HCT116 (cell line): Measurements from ENCODE around the gene CCDC40. TPM values are rescaled to one million over a fixed set of nuclear protein-coding genes. Genes with fewer than 3 reads are reported as not detected.

Experiments
- ATAC-seq: fragments of 200-7000 bp; cut with Tn5 transposase; 2 replicates; pipeline ENCODE4 v1.9.1; 2020; ENCODE audit warnings: mild to moderate bottlenecking, moderate library complexity
- BruUV-seq: library from RNA; stranded (reverse); fragments of 400-500 nt; replicated peaks from 2 replicates; lab custom pipeline; 2021; lab: Mats Ljungman, UMichigan
- CTCF ChIA-PET: fragments of 300-600 bp; sonication (Branson Sonifier 250); formaldehyde crosslinking; loops from one replicate; lab custom pipeline; 2021; ENCODE audit warnings: antibody characterized with exemption; lab: Charles Lee
- POLR2A ChIA-PET: fragments of 300-600, 350-600 bp; sonication (Branson Sonifier 250); formaldehyde crosslinking; loops from one replicate; lab custom pipeline; 2021; ENCODE audit warnings: antibody characterized with exemption; lab: Charles Lee
- RAD21 ChIA-PET, 2 experiments: fragments of 300-600 bp; sonication (Branson Sonifier 250); formaldehyde crosslinking; loops; one replicate each; lab custom pipeline; 2023; ENCODE audit warnings: low total read pairs in 2 of 2; ENCODE audit not compliant: uncharacterized antibody in 2 of 2, unreplicated experiment in 2 of 2, low non-redundant PET in 1 of 2; lab: Charles Lee
- DNase-seq: peaks from one replicate; pipeline ENCODE4 v3.0.0-alpha.2; 2010; ENCODE audit warnings: low read depth, low spot score
- H2AFZ ChIP-seq: fragments of 200-600 bp; shearing (Covaris generic), sonication (generic); 2 replicates; pipeline ENCODE4 v1.6.1; 2017; ENCODE audit warnings: low read depth, mixed run types, mixed read lengths, antibody characterized with exemption, low read length; ENCODE audit not compliant: poor library complexity, severe bottlenecking
- H3K27ac ChIP-seq: 2 replicates; pipeline ENCODE4 v1.5.1; 2012; ENCODE audit warnings: low read depth, low read length
- H3K27me3 ChIP-seq: fragments of 200-600 bp; sonication (generic); 2 replicates; pipeline ENCODE4 v1.6.1; 2016; ENCODE audit warnings: mixed run types, low read length, mixed read lengths; ENCODE audit not compliant: insufficient read depth
- H3K36me3 ChIP-seq, 2 experiments: fragments of 200-500 bp in 1 of 2; fragments of 200-600 bp in 1 of 2; sonication (Bioruptor generic) in 1 of 2; sonication (generic) in 1 of 2; 2 replicates each; pipeline versions ENCODE4 v1.5.1 to v1.6.1; 2014 to 2016; ENCODE audit warnings: low read length in 2 of 2, inconsistent platforms in 1 of 2, mixed read lengths in 1 of 2, mixed run types in 1 of 2; ENCODE audit not compliant: insufficient read depth in 2 of 2, control insufficient read depth in 1 of 2
- H3K4me1 ChIP-seq, 2 experiments: fragments of 200-600 bp in 1 of 2; sonication (generic) in 1 of 2; 2 replicates each; pipeline versions ENCODE4 v1.5.1 to v1.6.1; 2012 to 2017; ENCODE audit warnings: low read length in 2 of 2, inconsistent platforms in 1 of 2, mild to moderate bottlenecking in 1 of 2, mixed read lengths in 1 of 2, mixed run types in 1 of 2, moderate library complexity in 1 of 2; ENCODE audit not compliant: insufficient read depth in 2 of 2, control insufficient read depth in 1 of 2
- H3K4me2 ChIP-seq: fragments of 200-600 bp; sonication (generic); 2 replicates; pipeline ENCODE4 v1.6.1; 2017; ENCODE audit warnings: mixed run types, low read length, mixed read lengths
- H3K4me3 ChIP-seq, 2 experiments: fragments of 200-600 bp in 1 of 2; sonication (generic) in 1 of 2; replicated peaks in 1 of 2; 2 replicates each; pipeline ENCODE4 v1.5.1; 2011 to 2016; ENCODE audit warnings: low read length in 2 of 2, control low read depth in 1 of 2, low read depth in 1 of 2, mild to moderate bottlenecking in 1 of 2, mixed read lengths in 1 of 2, mixed run types in 1 of 2
- H3K79me2 ChIP-seq: fragments of 200-600 bp; sonication (generic); 2 replicates; pipeline ENCODE4 v1.6.1; 2017; ENCODE audit warnings: mild to moderate bottlenecking, mixed run types, low read length, moderate library complexity, mixed read lengths; ENCODE audit not compliant: insufficient read depth
- H3K9ac ChIP-seq: fragments of 200-600 bp; sonication (generic); 2 replicates; pipeline ENCODE4 v1.6.1; 2016; ENCODE audit warnings: low read length, mixed read lengths
- H3K9me2 ChIP-seq: fragments of 200-600 bp; sonication (generic), shearing (Covaris generic); 2 replicates; pipeline ENCODE4 v1.6.1; 2017; ENCODE audit warnings: mixed run types, mild to moderate bottlenecking, moderate library complexity; ENCODE audit not compliant: insufficient read depth
- H3K9me3 ChIP-seq, 2 experiments: fragments of 200-500 bp in 1 of 2; fragments of 200-600 bp in 1 of 2; sonication (Bioruptor generic) in 1 of 2; sonication (generic) in 1 of 2; 2 replicates each; pipeline ENCODE4 v1.6.1; 2014 to 2017; ENCODE audit warnings: low read length in 2 of 2, mixed read lengths in 2 of 2, inconsistent platforms in 1 of 2, low read depth in 1 of 2, mild to moderate bottlenecking in 1 of 2, mixed run types in 1 of 2, moderate library complexity in 1 of 2; ENCODE audit not compliant: control insufficient read depth in 1 of 2, insufficient read depth in 1 of 2
- H4K20me1 ChIP-seq: fragments of 200-600 bp; sonication (generic), shearing (Covaris generic); 2 replicates; pipeline ENCODE4 v1.6.1; 2017; ENCODE audit warnings: mixed run types, mild to moderate bottlenecking, moderate library complexity; ENCODE audit not compliant: insufficient read depth
- ATF3 ChIP-seq: IDR thresholded peaks from 2 replicates; pipeline ENCODE4 v1.6.1; 2012
- CEBPB ChIP-seq: IDR thresholded peaks from 2 replicates; pipeline ENCODE4 v1.6.1; 2012; ENCODE audit warnings: low read depth
- CTCF ChIP-seq, 3 experiments: fragments of 200-600 bp in 1 of 3; sonication (generic) in 1 of 3; IDR thresholded peaks in 2 of 3; conservative IDR thresholded peaks in 1 of 3; 2 replicates each; pipeline ENCODE4 v1.5.1; 2012 to 2017; ENCODE audit warnings: low read depth in 2 of 3, low read length in 2 of 3, antibody characterized with exemption in 1 of 3, borderline replicate concordance in 1 of 3, control low read depth in 1 of 3, mild to moderate bottlenecking in 1 of 3, mixed read lengths in 1 of 3, mixed run types in 1 of 3, moderate library complexity in 1 of 3; ENCODE audit not compliant: insufficient read depth in 1 of 3
- EGR1 ChIP-seq: IDR thresholded peaks from 2 replicates; pipeline ENCODE4 v1.6.1; 2012; ENCODE audit warnings: low read depth
- ELF1 ChIP-seq: IDR thresholded peaks from 2 replicates; pipeline ENCODE4 v1.6.1; 2012; ENCODE audit warnings: low read depth, borderline replicate concordance
- EZH2 ChIP-seq: fragments of 200-600 bp; sonication (generic); IDR thresholded peaks from 2 replicates; pipeline ENCODE4 v1.6.1; 2017; ENCODE audit warnings: antibody characterized with exemption, mixed run types
- EZH2phosphoT487 ChIP-seq: fragments of 200-600 bp; IDR thresholded peaks from 2 replicates; pipeline ENCODE4 v1.6.1; 2018; ENCODE audit warnings: antibody characterized with exemption, borderline replicate concordance
- MAX ChIP-seq: IDR thresholded peaks from 2 replicates; pipeline ENCODE4 v1.6.1; 2012
- SIN3A ChIP-seq: IDR thresholded peaks from 2 replicates; pipeline ENCODE4 v1.6.1; 2012; ENCODE audit warnings: low read depth
- SRF ChIP-seq: IDR thresholded peaks from 2 replicates; pipeline ENCODE4 v1.6.1; 2012; ENCODE audit warnings: low read depth
- TCF7L2 ChIP-seq: IDR thresholded peaks from 2 replicates; pipeline ENCODE4 v1.7.0; 2011; ENCODE audit warnings: borderline replicate concordance, inconsistent platforms; ENCODE audit not compliant: insufficient read depth, insufficient read length; ENCODE audit errors: extremely low read depth
- YY1 ChIP-seq: IDR thresholded peaks from 2 replicates; pipeline ENCODE4 v1.6.1; 2011; ENCODE audit warnings: low read length, low read depth, moderate library complexity, mild to moderate bottlenecking; ENCODE audit not compliant: insufficient replicate concordance; ENCODE audit errors: extremely low read depth
- ZNF274 ChIP-seq: fragments of 200-500 bp; sonication (Bioruptor generic); IDR thresholded peaks from 2 replicates; pipeline ENCODE4 v1.6.1; 2014; ENCODE audit warnings: mild to moderate bottlenecking, low read depth, low read length, inconsistent platforms
- intact Hi-C: fragments of 100-400 bp; cut with micrococcal nuclease; formaldehyde crosslinking; loops from 2 replicates; pipeline ENCODE4 v1.10.0; 2022
- total RNA-seq: library from RNA; stranded (reverse); gene quantifications from one replicate; pipeline ENCODE4 v1.2.1, GENCODE V29; 2021; ENCODE audit not compliant: unreplicated experiment

Gene CCDC40
- total RNA-seq, 1 experiment from 2014 or later: 10.3 TPM

- BruUV-seq: no TSS peak
- ATAC-seq (no peak), DNase-seq (no peak)
- Histone ChIP-seq H3K9me3 (no peaks in the 10 kb centered on the region), H3K4me1 (peaks cover 3 to 25% of the 10 kb centered on the region in 2 experiments; a peak in 3 of 4 replicates), H3K36me3 (no peaks in the 10 kb centered on the region), H4K20me1 (no peaks in the 10 kb centered on the region), H3K79me2 (0 out of 2 replicates have a peak, but pooled peaks cover 5% of the 10 kb centered on the region), H3K9me2 (no peaks in the 10 kb centered on the region), H3K27ac (no peak overlapping the region), H3K4me2 (no peak overlapping the region), H3K4me3 (no peak overlapping the region), H3K9ac (no peak overlapping the region), H2AFZ (no peak overlapping the region), H3K27me3 (no peaks in the 10 kb centered on the region)
- TF ChIP-seq EZH2phosphoT487 (no peak), TCF7L2 (no peak), ZNF274 (no peak)
- RAD21 ChIA-PET: no interaction called here
- POLR2A ChIA-PET: no interaction called here
- CTCF ChIA-PET: interaction anchor here (1.5 to 2.0 kb wide), 2 partner anchors 23 kb away, joined by 4 to 7 read pairs; no protein-coding TSS in a partner anchor
- intact Hi-C loops: no loop called here
These were observed 4.6 kb upstream of the CCDC40 start for GRCh38 chr17:80031691-80032430.

- RAD21 ChIA-PET: no interaction called here
- no peak for DNase-seq
- Histone ChIP-seq H3K4me2 (no peak overlapping the region), H3K9me3 (no peaks in the 10 kb centered on the region), H3K79me2 (0 out of 2 replicates have a peak, but pooled peaks cover 5% of the 10 kb centered on the region), H2AFZ (no peak overlapping the region), H3K36me3 (no peaks in the 10 kb centered on the region), H3K27me3 (no peaks in the 10 kb centered on the region), H3K27ac (no peak overlapping the region), H3K4me1 (peaks cover 6 to 30% of the 10 kb centered on the region in 2 experiments; a peak in 3 of 4 replicates), H3K9me2 (no peaks in the 10 kb centered on the region), H3K4me3 (no peak overlapping the region), H4K20me1 (no peaks in the 10 kb centered on the region), H3K9ac (no peak overlapping the region)
- TF ChIP-seq CTCF (IDR thresholded peaks at IDR 0.05 in 2 of 3, conservative IDR thresholded peaks at IDR 0.05 in 1 of 3; ENCODE audit: borderline replicate concordance in 1 of 3, insufficient read depth in 1 of 3, low read depth in 2 of 3, low read length in 2 of 3) (no peak), SIN3A (no peak), MAX (no peak), TCF7L2 (no peak), SRF (no peak), EZH2 (no peak), ZNF274 (no peak), ELF1 (no peak), YY1 (no peak), CEBPB (no peak), EGR1 (no peak), ATF3 (no peak)
- BruUV-seq: no TSS peak
- intact Hi-C loops: no loop called here
- CTCF ChIA-PET: interaction anchor here (0.6 to 2.0 kb wide), 2 partner anchors 24 to 193 kb away, joined by 4 to 7 read pairs; partner anchors contain the start of gene CBX4
- ATAC-seq: no peak
- POLR2A ChIA-PET: no interaction called here
These were observed 3.7 kb upstream of the CCDC40 start for GRCh38 chr17:80032614-80033171.
